C4-2B (cell line): ENCODE measurements around the gene ATP2A3.

Experiments used
- CTCF ChIP-seq: fragments of 450-650 bp; conservative IDR thresholded peaks from 2 replicates; pipeline ENCODE4 v1.5.1; 2017; ENCODE audit warnings: mild to moderate bottlenecking
- ZFX ChIP-seq: fragments of 450-650 bp; IDR thresholded peaks from 2 replicates; pipeline ENCODE4 v1.6.1; 2017

- TF ChIP-seq CTCF (no peak), ZFX (no peak)
These were observed 63.6 kb downstream of the ATP2A3 start for GRCh38 chr17:3900646-3901045.
